Measurements from ENCODE around the gene ATXN1. TPM values are rescaled to one million over a fixed set of nuclear protein-coding genes. Genes with fewer than 3 reads are reported as not detected.

ATXN1 gene
- total and polyA plus RNA-seq, 2 of the 13 experiments (the other 11 are each of a cell fraction or from before 2014, with no cell fraction given): 20.7 to 39.5 TPM

- TF ChIP-seq, protein P1, sequence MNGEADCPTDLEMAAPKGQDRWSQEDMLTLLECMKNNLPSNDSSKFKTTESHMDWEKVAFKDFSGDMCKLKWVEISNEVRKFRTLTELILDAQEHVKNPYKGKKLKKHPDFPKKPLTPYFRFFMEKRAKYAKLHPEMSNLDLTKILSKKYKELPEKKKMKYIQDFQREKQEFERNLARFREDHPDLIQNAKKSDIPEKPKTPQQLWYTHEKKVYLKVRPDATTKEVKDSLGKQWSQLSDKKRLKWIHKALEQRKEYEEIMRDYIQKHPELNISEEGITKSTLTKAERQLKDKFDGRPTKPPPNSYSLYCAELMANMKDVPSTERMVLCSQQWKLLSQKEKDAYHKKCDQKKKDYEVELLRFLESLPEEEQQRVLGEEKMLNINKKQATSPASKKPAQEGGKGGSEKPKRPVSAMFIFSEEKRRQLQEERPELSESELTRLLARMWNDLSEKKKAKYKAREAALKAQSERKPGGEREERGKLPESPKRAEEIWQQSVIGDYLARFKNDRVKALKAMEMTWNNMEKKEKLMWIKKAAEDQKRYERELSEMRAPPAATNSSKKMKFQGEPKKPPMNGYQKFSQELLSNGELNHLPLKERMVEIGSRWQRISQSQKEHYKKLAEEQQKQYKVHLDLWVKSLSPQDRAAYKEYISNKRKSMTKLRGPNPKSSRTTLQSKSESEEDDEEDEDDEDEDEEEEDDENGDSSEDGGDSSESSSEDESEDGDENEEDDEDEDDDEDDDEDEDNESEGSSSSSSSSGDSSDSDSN (CRISPR knock-in tag; IDR thresholded peaks at IDR 0.05): no peak
- TF ChIP-seq ZNF563 (CRISPR knock-in tag; IDR thresholded peaks at IDR 0.05): no peak
Observed at GRCh38 chr6:16600701-16601100, 160.6 kb downstream of the ATXN1 start (continued).

GRCh38 chr6:16600026-16600425, 161.2 kb downstream of the ATXN1 start:
- H4K20me1 ChIP-seq (ENCODE audit: insufficient read depth, low read length): no peaks in the 10 kb centered on the region
- H3K79me2 ChIP-seq (ENCODE audit: insufficient read depth, low read length): no peaks in the 10 kb centered on the region
- ATAC-seq: no peak
- H2AFZ ChIP-seq (ENCODE audit: low read length): no peak overlapping the region
- intact Hi-C loops (cut with micrococcal nuclease; ENCODE audit: unreplicated experiment) (no loop called here), in situ Hi-C loops (cut with HindIII; ENCODE audit: extremely low pct_ligation_motif_present, low pct_unique_long_range_greater_than_20kb) (no loop called here)
- H3K9ac ChIP-seq (ENCODE audit: insufficient read depth, low read depth, low read length): no peak overlapping the region
- BruUV-seq (replicated peaks): no TSS peak
- H3K27ac ChIP-seq (ENCODE audit: extremely low read length, insufficient read depth, low read length): no peak overlapping the region
- no peak overlapping the region for H3K4me3 ChIP-seq (replicated peaks in 1 of 3; ENCODE audit: insufficient read depth in 1 of 3, low read depth in 2 of 3, low read length in 3 of 3)
- FAIRE-seq: no peak
- DNase-seq (ENCODE audit: low spot score): no peak
- ChIA-PET CTCF (ENCODE audit: low intra/inter-chr PET ratio, low total read pairs) (no interaction called here), POLR2A (no interaction called here)
- WGBS (ENCODE audit: low lambda C conversion rate): 98% methylated on average over 3 of the region's 3 CpGs
- H3K27me3 ChIP-seq (ENCODE audit: control insufficient read depth in 1 of 2, insufficient read depth in 2 of 2, low read length in 2 of 2): no peaks in the 10 kb centered on the region
- H3K4me1 ChIP-seq (ENCODE audit: insufficient read depth, low read length): peaks cover 10% of the 10 kb centered on the region
- no peak overlapping the region for H3K4me2 ChIP-seq (ENCODE audit: low read depth, low read length)
- no peaks in the 10 kb centered on the region for H3K9me3 ChIP-seq (ENCODE audit: low read length)
- peaks cover 5 to 6% of the 10 kb centered on the region in 2 experiments; a peak in 4 of 5 replicates for H3K36me3 ChIP-seq (replicated peaks in 1 of 2; ENCODE audit: control insufficient read depth in 1 of 2, insufficient read depth in 2 of 2, low read length in 2 of 2)
- TF ChIP-seq, protein P2, sequence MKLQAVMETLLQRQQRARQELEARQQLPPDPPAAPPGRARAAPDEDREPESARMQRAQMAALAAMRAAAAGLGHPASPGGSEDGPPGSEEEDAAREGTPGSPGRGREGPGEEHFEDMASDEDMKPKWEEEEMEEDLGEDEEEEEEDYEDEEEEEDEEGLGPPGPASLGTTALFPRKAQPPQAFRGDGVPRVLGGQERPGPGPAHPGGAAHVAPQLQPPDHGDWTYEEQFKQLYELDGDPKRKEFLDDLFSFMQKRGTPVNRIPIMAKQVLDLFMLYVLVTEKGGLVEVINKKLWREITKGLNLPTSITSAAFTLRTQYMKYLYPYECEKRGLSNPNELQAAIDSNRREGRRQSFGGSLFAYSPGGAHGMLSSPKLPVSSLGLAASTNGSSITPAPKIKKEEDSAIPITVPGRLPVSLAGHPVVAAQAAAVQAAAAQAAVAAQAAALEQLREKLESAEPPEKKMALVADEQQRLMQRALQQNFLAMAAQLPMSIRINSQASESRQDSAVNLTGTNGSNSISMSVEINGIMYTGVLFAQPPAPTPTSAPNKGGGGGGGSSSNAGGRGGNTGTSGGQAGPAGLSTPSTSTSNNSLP (IDR thresholded peaks at IDR 0.05; ENCODE audit: low read depth, low read length): no peak
- TF ChIP-seq KLF16 (CRISPR knock-in tag; IDR thresholded peaks at IDR 0.05) (no peak), ESRRA (CRISPR knock-in tag; IDR thresholded peaks at IDR 0.05; ENCODE audit: low read depth) (no peak), FOXJ3 (CRISPR knock-in tag; IDR thresholded peaks at IDR 0.05; ENCODE audit: borderline replicate concordance) (no peak), FOXK1 (CRISPR knock-in tag; IDR thresholded peaks at IDR 0.05; ENCODE audit: borderline replicate concordance, low read depth) (no peak), PAWR (CRISPR knock-in tag; IDR thresholded peaks at IDR 0.05; ENCODE audit: borderline replicate concordance) (no peak), ZNF749 (CRISPR knock-in tag; IDR thresholded peaks at IDR 0.05; ENCODE audit: borderline replicate concordance) (no peak), ZFP37 (CRISPR knock-in tag; IDR thresholded peaks at IDR 0.05; ENCODE audit: borderline replicate concordance) (no peak)
- TF ChIP-seq, protein P3, sequence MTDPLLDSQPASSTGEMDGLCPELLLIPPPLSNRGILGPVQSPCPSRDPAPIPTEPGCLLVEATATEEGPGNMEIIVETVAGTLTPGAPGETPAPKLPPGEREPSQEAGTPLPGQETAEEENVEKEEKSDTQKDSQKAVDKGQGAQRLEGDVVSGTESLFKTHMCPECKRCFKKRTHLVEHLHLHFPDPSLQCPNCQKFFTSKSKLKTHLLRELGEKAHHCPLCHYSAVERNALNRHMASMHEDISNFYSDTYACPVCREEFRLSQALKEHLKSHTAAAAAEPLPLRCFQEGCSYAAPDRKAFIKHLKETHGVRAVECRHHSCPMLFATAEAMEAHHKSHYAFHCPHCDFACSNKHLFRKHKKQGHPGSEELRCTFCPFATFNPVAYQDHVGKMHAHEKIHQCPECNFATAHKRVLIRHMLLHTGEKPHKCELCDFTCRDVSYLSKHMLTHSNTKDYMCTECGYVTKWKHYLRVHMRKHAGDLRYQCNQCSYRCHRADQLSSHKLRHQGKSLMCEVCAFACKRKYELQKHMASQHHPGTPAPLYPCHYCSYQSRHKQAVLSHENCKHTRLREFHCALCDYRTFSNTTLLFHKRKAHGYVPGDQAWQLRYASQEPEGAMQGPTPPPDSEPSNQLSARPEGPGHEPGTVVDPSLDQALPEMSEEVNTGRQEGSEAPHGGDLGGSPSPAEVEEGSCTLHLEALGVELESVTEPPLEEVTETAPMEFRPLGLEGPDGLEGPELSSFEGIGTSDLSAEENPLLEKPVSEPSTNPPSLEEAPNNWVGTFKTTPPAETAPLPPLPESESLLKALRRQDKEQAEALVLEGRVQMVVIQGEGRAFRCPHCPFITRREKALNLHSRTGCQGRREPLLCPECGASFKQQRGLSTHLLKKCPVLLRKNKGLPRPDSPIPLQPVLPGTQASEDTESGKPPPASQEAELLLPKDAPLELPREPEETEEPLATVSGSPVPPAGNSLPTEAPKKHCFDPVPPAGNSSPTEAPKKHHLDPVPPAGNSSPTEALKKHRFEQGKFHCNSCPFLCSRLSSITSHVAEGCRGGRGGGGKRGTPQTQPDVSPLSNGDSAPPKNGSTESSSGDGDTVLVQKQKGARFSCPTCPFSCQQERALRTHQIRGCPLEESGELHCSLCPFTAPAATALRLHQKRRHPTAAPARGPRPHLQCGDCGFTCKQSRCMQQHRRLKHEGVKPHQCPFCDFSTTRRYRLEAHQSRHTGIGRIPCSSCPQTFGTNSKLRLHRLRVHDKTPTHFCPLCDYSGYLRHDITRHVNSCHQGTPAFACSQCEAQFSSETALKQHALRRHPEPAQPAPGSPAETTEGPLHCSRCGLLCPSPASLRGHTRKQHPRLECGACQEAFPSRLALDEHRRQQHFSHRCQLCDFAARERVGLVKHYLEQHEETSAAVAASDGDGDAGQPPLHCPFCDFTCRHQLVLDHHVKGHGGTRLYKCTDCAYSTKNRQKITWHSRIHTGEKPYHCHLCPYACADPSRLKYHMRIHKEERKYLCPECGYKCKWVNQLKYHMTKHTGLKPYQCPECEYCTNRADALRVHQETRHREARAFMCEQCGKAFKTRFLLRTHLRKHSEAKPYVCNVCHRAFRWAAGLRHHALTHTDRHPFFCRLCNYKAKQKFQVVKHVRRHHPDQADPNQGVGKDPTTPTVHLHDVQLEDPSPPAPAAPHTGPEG (CRISPR knock-in tag; IDR thresholded peaks at IDR 0.05): no peak
